ENCODE results near the gene SLC6A18. TPM values are rescaled to one million over a fixed set of nuclear protein-coding genes. Genes with fewer than 3 reads are reported as not detected.

Gene SLC6A18
- total RNA-seq, 1 donor from 2014 or later = not detected

DNA sequence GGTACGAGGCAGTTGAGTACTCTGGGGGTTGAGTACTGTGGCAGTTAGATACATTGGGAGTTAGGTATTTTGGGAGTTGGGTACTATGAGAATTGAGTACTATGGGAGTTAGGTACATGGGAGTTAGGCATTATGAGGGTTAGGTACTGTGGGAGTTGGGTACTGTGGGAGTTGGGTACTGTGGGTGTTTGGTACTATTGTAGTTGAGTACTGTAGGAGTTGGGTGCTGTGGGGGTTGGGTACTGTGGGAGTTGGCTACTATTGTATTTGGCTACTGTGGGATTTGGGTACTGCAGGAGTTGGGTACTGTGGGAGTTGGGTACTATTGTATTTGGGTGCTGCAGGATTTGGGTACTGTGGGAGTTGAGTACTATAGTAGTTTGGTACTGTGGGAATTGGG is 28.6 kb upstream of the SLC6A18 start:
- Mint-ChIP-seq H3K27me3 (no peaks in the 10 kb centered on the region), H3K4me3 (ENCODE audit: low read depth) (no peak overlapping the region)

DNA sequence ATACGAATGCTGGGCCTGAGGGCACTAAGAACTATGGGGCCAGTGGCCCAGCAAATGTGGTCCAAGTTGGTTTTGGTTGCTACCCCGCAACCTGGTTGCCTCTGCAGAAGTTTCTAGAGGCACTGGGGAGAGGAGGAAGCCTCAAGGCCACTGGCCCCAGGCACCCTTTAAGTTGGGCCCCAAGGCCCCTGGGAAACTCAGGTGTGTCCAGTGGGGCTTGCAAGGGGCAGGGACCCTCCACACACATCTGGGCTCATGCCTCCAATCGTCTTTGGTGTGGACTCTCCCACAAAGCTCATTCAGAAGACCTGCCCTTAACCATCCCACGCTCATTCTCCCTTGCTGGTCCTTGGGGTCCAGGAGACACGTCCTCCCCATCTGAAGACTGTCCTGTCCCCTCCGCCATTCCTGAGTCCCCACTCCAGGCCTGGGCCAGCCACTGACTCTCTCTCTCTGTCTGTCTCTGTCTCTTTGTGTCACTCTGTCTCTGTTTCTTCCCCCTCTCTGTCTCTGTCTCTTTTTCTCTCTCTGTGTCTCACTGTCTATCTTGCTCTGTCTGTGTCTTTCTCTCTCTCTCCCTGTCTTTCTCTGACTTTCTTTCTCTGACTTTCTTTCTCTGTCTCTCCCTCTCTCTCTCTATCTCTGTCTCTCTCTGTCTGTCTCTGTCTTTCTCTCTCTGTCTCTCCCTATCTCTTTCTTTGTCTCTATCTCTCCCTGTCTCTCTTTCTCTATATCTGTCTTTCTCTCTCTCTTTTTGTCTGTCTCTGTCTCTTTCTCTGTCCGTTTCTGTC is 27.1 kb upstream of the SLC6A18 start:
- no peak overlapping the region for H3K27ac Mint-ChIP-seq
- no peak overlapping the region for H3K4me3 Mint-ChIP-seq (ENCODE audit: low read depth)
- peaks cover 7% of the 10 kb centered on the region for H3K4me1 Mint-ChIP-seq (ENCODE audit: low read depth)
- no peaks in the 10 kb centered on the region for H3K27me3 Mint-ChIP-seq
- DNase-seq (ENCODE audit: low spot score, unreplicated experiment) = no peak
- TF ChIP-seq, protein P1, sequence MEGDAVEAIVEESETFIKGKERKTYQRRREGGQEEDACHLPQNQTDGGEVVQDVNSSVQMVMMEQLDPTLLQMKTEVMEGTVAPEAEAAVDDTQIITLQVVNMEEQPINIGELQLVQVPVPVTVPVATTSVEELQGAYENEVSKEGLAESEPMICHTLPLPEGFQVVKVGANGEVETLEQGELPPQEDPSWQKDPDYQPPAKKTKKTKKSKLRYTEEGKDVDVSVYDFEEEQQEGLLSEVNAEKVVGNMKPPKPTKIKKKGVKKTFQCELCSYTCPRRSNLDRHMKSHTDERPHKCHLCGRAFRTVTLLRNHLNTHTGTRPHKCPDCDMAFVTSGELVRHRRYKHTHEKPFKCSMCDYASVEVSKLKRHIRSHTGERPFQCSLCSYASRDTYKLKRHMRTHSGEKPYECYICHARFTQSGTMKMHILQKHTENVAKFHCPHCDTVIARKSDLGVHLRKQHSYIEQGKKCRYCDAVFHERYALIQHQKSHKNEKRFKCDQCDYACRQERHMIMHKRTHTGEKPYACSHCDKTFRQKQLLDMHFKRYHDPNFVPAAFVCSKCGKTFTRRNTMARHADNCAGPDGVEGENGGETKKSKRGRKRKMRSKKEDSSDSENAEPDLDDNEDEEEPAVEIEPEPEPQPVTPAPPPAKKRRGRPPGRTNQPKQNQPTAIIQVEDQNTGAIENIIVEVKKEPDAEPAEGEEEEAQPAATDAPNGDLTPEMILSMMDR (IDR thresholded peaks at IDR 0.05; ENCODE audit: unreplicated experiment) = no peak
- peaks cover 5% of the 10 kb centered on the region for H3K9me3 Mint-ChIP-seq (ENCODE audit: low read depth)
- no peaks in the 10 kb centered on the region for H3K36me3 Mint-ChIP-seq (ENCODE audit: insufficient read depth)

More for the DNA sequence above, 28.6 kb upstream of the SLC6A18 start:
- DNase-seq (ENCODE audit: low spot score, unreplicated experiment) = no peak
- no peaks in the 10 kb centered on the region for H3K36me3 Mint-ChIP-seq (ENCODE audit: insufficient read depth)
- H3K27ac Mint-ChIP-seq = peak overlapping the region; percentile 87
- H3K9me3 Mint-ChIP-seq (ENCODE audit: low read depth) = peaks cover 5% of the 10 kb centered on the region
- TF ChIP-seq, protein P1 (IDR thresholded peaks at IDR 0.05; ENCODE audit: unreplicated experiment) = no peak
- H3K4me1 Mint-ChIP-seq (ENCODE audit: low read depth) = peaks cover 7% of the 10 kb centered on the region

DNA sequence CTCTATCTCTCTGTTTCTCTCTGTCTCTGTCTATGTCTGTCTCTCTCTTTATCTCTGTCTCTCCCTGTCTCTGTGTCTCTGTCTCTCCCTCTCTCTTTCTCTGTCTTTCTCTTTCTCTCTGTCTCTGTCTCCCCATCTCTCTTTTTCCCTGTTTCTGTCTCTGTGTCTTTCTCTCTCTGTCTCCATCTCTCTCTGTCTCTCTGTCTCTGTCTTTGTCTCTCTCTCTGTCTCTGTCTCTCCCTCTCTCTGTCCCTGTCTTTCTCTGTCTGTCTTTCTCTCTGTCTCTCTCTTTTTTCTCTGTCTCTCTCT is 25.9 kb upstream of the SLC6A18 start:
- Mint-ChIP-seq H3K4me1 (ENCODE audit: low read depth) (peaks cover 7% of the 10 kb centered on the region), H3K27ac (no peak overlapping the region), H3K4me3 (ENCODE audit: low read depth) (no peak overlapping the region), H3K36me3 (ENCODE audit: insufficient read depth) (no peaks in the 10 kb centered on the region), H3K9me3 (ENCODE audit: low read depth) (peaks cover 5% of the 10 kb centered on the region), H3K27me3 (no peaks in the 10 kb centered on the region)
- DNase-seq (ENCODE audit: low spot score, unreplicated experiment) = no peak
- TF ChIP-seq, protein P1 (IDR thresholded peaks at IDR 0.05; ENCODE audit: unreplicated experiment) = no peak

DNA sequence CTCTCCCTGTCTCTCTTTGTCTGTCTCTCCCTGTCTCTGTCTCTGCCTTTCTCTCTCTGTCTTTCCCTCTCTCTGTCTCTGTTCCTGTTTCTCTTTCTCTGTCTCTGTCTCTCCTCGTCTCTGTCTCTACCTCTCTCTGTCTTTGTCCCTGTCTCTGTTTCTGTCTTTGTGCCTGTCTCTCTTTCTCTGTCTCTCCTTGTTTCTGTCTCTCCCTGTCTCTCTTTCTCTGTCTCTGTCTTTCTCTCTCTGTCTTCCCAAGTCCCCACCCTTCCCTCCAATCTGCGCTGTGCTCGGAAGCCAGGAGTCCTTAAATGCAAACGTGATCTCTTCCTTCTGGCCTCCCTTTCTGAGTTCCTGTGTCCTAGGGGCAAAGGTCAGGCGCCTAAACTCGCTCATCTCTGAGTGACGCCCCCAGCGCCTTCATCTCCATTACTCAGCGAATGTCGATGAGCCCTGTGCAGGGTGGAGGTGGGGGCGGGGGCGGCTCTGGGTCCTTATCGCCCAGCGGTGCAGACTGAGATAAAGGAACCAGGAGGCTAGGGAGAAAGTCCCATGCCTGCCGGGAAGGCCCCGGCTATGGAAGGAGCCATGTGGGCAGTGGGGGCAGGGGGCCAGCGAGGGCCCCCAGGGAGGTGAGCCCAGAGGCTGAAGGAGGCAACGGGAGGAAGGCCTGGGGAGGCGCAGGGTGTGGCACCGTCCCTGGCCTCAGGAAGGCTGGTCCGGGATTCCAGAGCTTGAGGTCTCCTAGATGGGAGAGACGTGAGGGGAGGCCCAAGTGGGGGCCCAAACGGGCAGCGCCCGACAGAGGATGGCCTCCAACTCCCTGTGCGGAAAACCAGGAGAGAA is 25.3 kb upstream of the SLC6A18 start:
- no peak for DNase-seq (ENCODE audit: low spot score, unreplicated experiment)
- peaks cover 5% of the 10 kb centered on the region for H3K9me3 Mint-ChIP-seq (ENCODE audit: low read depth)
- H3K36me3 Mint-ChIP-seq (ENCODE audit: insufficient read depth) = no peaks in the 10 kb centered on the region
- H3K4me3 Mint-ChIP-seq (ENCODE audit: low read depth) = no peak overlapping the region
- no peaks in the 10 kb centered on the region for H3K27me3 Mint-ChIP-seq
- TF ChIP-seq, protein P1 (IDR thresholded peaks at IDR 0.05; ENCODE audit: unreplicated experiment) = no peak
- peaks cover 12% of the 10 kb centered on the region for H3K4me1 Mint-ChIP-seq (ENCODE audit: low read depth)
- no peak overlapping the region for H3K27ac Mint-ChIP-seq

DNA sequence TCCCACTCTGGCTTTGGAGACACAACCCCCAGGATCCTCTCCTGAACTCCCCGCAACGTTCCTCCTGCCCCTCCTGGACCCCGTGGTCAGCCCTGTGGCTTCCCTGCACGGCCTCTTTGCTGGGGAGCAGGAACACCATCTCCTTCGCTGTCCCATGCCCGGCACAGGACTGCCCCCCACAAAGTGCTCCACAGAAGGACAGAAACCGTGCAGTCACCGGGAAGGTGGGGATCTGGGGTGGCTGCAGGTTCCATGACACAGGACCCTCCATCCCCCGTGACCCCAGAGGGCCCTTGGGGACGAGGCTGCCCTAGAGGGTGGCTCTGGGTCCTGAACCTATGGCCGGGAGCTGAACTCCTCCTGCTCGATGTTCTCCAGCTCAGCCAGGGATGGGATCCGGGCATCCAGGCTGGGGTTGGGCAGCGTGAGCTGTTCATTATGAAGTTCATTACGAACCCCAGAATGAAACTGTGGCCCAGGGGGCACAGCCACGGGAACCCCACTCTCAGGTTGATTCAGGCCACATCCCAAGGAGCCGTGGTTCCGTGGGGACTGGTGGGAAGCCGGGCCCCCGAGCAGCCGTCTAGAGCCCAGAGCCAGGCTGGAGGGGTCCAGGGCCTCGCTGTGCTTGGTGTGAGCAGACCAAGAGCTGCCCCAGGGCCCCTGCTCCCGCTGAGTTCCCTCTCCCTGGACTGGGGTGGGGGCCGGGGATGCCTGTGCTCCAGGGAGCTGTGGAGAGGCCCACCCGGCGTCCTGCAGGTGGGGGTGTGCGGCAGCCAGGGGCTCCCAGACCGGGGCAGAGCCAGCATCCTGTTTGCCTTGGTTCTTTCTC is 24.5 kb upstream of the SLC6A18 start:
- TF ChIP-seq, protein P1 (IDR thresholded peaks at IDR 0.05; ENCODE audit: unreplicated experiment) = no peak
- H3K27me3 Mint-ChIP-seq = no peaks in the 10 kb centered on the region
- H3K9me3 Mint-ChIP-seq (ENCODE audit: low read depth) = peaks cover 5% of the 10 kb centered on the region
- peaks cover 15% of the 10 kb centered on the region for H3K4me1 Mint-ChIP-seq (ENCODE audit: low read depth)
- H3K27ac Mint-ChIP-seq = no peak overlapping the region
- DNase-seq (ENCODE audit: low spot score, unreplicated experiment) = no peak
- no peak overlapping the region for H3K4me3 Mint-ChIP-seq (ENCODE audit: low read depth)
- H3K36me3 Mint-ChIP-seq (ENCODE audit: insufficient read depth) = no peaks in the 10 kb centered on the region
